Activated CD8-positive, alpha-beta memory T cell treated with anti-CD3 and anti-CD28 coated beads for 36 hours (primary cell): ENCODE data around the gene USO1. TPM values are rescaled to one million over a fixed set of nuclear protein-coding genes. Genes with fewer than 3 reads are reported as not detected.
"Not testable (repeated sequence)": the region's sequence is repeated elsewhere in the genome, so short reads cannot be mapped to it uniquely, and the experiment has no call there.

ENCODE experiments used
- CTCF ChIA-PET: fragments of 350-600 bp; sonication (Branson Sonifier 250); formaldehyde crosslinking; loops from one replicate; lab custom pipeline; 2021; ENCODE audit warnings: antibody characterized with exemption; lab: Charles Lee
- POLR2A ChIA-PET: fragments of 350-600 bp; sonication (Branson Sonifier 250); formaldehyde crosslinking; loops from one replicate; lab custom pipeline; 2021; ENCODE audit warnings: antibody characterized with exemption; lab: Charles Lee
- total RNA-seq, 2 experiments: library from RNA; stranded (reverse); gene quantifications; one replicate each; pipeline ENCODE4 v1.2.3, GENCODE V29; 2021

USO1 gene
- total RNA-seq, 2 experiments from 2014 or later = 40.8 to 43.8 TPM

DNA sequence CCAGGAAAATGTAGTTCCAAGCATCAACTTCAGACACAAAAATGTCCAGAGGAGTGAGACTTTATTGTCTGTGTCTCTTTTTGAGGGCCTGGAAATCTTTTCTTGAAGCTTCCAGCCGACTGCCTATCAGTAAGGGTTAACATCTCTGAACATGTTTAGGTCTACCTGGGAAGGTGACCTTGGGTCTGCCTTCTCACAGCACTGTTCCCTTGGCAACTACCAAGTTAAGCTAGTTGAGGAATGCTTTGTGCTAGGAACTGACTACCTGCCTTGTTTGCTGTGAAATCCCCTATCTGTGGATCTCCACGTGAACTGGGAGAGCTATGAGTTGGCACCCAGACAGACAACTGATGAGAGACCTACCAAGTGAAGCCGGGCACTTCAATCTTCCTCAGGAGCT is 96.3 kb downstream of the USO1 start:
- ChIA-PET CTCF (no interaction called here), POLR2A (no interaction called here)

- POLR2A ChIA-PET = no interaction called here
- CTCF ChIA-PET = no interaction called here
These were observed 96.8 kb downstream of the USO1 start for GRCh38 chr4:75821216-75821615.

DNA sequence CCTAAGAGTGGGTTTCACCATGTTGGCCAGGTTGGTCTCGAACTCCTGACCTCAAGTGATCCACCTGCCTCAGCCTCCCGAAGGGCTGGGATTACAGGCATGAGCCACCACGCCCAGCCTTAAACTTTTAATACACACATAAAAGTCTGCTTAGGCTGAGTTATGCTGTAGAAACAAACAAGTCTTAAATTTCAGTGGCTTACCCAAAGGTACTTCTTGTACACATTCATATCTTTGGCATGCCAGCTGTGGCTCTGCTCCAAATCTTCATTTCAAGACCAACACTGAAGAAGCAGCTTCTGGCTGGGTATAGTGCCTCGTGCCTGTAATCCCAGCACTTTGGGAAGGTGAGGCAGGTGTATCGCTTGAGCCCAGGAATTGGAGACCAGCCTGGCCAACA is 97.6 kb downstream of the USO1 start:
- CTCF ChIA-PET = interaction anchor here (0.6 kb wide), 1 partner anchor 26 kb away, joined by 3 read pairs; no protein-coding TSS in a partner anchor

GRCh38 chr4:75822416-75822815 is 98.0 kb downstream of the USO1 start:
- ChIA-PET CTCF (no interaction called here), POLR2A (no interaction called here)

More for the DNA sequence above, 97.6 kb downstream of the USO1 start:
- POLR2A ChIA-PET = no interaction called here

- ChIA-PET CTCF (no interaction called here), POLR2A (no interaction called here)
These were observed 99.4 kb downstream of the USO1 start for GRCh38 chr4:75823812-75824211.

GRCh38 chr4:75830906-75831305 is 106.5 kb downstream of the USO1 start:
- CTCF ChIA-PET = no interaction called here
- POLR2A ChIA-PET = no interaction called here

DNA sequence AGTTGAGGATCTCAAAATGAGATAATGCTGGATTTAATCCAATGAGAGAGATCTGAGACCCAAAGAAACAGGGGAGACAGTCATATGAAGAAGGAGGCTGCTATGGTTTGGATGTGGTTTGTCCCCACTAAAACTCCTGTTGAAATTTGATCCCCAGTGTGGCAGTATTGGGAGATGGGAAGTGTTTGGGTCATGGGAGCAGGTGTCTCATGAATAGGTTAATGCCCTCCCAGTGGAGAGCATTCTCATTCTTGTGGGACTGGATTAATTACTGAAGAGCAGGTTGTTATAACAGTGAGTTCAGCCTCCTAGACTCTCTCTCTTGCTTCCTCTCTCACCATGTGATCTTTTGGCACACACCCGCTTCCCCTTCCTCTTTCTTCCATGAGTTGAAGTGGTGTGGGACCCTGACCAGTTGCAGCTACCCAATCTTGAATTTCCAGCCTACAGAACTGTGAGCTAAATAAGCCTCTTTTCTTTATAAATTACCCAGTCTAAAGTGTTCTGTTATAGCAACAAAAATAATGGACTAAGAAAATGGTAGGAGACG is 107.6 kb downstream of the USO1 start:
- POLR2A ChIA-PET = no interaction called here

DNA sequence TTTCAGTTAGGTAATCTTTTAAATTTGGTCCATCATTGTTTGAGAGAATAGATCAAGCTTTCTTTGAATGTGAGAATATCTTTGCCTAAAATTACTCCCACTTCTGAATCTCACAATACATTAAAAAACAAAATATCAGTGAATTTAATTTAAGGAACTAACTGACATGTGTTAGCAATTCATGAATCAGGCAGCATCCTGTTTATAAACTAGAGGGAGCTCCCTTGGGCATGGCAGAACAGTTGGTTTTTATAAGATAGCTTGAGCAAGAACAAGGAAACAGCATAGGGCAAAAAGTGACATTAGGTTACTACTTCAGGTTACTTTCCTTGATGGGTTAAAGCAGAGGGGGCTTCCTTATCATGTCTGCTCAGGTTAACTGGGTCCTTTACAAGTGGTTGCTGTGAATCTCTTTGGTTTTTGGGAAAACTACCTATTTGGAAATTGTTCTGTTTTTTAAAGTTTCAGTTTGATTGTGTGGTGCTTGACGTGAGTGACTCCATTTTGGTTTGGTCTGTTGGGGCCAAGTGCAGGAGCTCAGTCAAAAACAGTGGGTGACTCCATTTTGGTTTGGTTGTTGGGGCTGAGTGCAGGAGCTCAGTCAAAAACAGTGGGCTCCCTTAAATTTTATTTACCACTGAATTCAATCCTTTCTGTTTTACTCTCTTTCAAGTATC is 109.9 kb downstream of the USO1 start:
- ChIA-PET CTCF (interaction anchor here (0.6 kb wide), 1 partner anchor 78 kb away, joined by 3 read pairs; no protein-coding TSS in a partner anchor), POLR2A (no interaction called here)

More for the DNA sequence above, 107.6 kb downstream of the USO1 start:
- CTCF ChIA-PET = interaction anchor here (1.9 kb wide), 1 partner anchor 16 kb away, joined by 5 read pairs; no protein-coding TSS in a partner anchor

GRCh38 chr4:75834772-75835154 is 110.4 kb downstream of the USO1 start:
- POLR2A ChIA-PET = no interaction called here
- CTCF ChIA-PET = no interaction called here

DNA sequence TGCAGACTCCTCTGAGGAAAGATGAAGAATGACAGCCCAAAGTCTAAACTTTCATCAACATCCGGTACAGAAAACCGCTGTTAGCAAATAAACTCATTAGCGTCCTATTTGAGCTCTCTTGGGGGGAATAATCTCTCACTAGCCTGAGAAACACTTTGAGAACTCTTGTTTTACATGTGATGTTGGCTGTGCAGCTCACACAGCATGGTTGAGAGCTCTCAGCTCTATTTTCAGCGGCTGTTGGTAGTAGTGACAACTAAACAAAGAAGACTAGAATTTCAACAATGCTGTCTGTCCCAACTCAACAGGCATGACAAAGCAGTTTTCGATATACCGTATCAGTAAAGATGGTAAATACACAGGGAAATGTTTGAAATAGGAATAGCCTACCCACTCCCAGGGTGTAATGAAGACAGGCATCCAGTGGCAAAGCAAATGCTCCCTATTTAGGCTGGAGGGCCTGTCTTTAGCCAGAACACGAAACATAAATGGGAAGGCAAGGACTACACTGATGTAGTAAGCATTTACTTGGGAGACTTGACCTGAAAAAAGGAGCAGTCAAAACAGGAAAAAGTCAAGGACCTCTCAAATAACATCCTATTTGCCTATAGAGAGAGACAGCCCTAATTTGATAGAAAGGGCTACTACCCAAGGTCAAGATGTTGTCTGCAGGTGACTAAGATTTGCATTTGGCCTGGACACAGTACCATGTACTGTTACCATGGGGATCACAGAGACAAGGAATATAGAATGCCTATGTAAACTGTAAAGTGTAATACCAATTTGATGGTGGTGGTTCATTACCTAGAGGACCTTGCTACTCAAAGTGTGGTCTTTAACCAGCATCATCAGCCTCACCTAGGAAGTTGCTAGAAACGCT is 117.5 kb downstream of the USO1 start:
- POLR2A ChIA-PET = no interaction called here
- CTCF ChIA-PET = no interaction called here

- POLR2A ChIA-PET = no interaction called here
- CTCF ChIA-PET = no interaction called here
These were observed 119.2 kb downstream of the USO1 start for GRCh38 chr4:75843596-75843995.

DNA sequence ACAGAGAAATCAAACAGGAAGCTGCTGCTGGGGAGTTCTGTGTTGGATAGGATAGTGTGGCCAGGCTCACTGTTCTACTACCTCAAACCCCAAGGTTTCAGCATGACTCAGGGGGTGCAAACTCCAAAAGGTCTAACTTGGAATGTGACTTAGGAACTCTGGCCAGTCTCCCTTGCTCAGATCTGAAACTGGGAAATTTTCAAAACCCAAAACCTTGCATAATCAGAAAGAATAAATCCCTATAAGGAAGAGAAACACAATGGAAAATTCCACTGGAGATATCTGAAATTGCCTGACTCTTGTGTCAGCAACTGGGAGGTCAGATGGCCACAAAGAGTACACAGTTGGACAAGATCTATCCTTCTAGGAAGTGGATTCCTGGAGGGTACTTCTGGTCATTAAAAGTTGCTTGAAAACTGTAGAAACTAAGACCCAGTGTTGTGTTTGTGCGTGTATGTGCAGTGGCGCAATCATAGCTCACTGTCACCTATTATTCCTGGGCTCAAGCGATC is 119.8 kb downstream of the USO1 start:
- CTCF ChIA-PET = no interaction called here
- POLR2A ChIA-PET = no interaction called here

- CTCF ChIA-PET = no interaction called here
These were observed 121.6 kb downstream of the USO1 start for GRCh38 chr4:75845992-75846391.

GRCh38 chr4:75848171-75848760 is 123.9 kb downstream of the USO1 start:
- POLR2A ChIA-PET = not testable (repeated sequence)

More at GRCh38 chr4:75845992-75846391, 121.6 kb downstream of the USO1 start:
- POLR2A ChIA-PET = no interaction called here

DNA sequence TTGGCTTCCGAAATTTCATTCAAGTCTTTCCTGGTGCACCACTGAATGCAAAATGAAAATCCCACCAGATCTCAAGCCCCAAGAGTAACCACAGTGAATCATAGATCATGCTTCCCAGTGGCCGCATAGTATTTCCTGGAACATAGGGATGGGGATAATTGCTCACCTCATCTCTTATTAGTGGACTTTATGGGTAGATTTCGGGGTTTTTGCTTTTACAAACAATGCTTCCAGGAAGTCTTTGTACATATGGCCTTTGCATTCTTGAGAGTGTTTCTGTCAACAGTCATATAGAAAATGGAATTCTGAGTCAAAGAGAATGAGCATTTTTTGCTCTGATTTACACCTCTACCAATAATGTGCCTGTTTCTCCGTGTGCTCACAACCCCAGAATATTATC is 124.5 kb downstream of the USO1 start:
- POLR2A ChIA-PET = no interaction called here

More at GRCh38 chr4:75848171-75848760, 123.9 kb downstream of the USO1 start:
- CTCF ChIA-PET = interaction anchor here (0.6 to 1.6 kb wide), 11 partner anchors 9 to 277 kb away, joined by 3 to 7 read pairs (median 3); no protein-coding TSS in a partner anchor

GRCh38 chr4:75849461-75849860 is 125.1 kb downstream of the USO1 start:
- CTCF ChIA-PET = no interaction called here

More for the DNA sequence above, 124.5 kb downstream of the USO1 start:
- CTCF ChIA-PET = interaction anchor here (1.0 to 1.4 kb wide), 2 partner anchors 8 to 27 kb away, joined by 3 to 5 read pairs; no protein-coding TSS in a partner anchor

DNA sequence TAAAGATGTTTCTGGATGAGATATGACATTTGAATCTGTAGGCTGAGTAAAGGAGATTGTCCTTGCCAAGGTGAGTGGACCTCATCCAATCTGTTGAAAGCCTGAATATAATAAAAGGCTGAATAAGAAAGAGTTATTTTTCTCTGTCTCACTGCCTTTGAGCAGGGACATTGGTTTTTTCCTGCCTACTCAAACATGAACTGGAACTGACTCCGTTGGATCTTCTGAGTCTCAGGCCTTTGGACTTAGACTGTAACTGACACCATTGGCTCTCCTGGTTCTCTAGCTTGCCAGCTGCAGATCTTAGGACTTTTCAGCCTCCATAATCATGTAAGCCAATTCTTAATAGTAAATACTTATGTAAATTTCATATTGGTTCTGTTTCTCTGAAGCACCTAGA is 134.3 kb downstream of the USO1 start:
- CTCF ChIA-PET = no interaction called here
- POLR2A ChIA-PET = no interaction called here

More at GRCh38 chr4:75849461-75849860, 125.1 kb downstream of the USO1 start:
- POLR2A ChIA-PET = interaction anchor here (0.6 kb wide), 1 partner anchor 68 kb away, joined by 15 read pairs; no protein-coding TSS in a partner anchor

- POLR2A ChIA-PET = no interaction called here
- CTCF ChIA-PET = no interaction called here
These were observed 136.2 kb downstream of the USO1 start for GRCh38 chr4:75860606-75861005.
